DMS114 treated with DMSO at 0.1 percent for 48 hours (cell line): Measurements from ENCODE around the gene NUDT14.

Experiments
- DNase-seq: peaks from one replicate; lab custom pipeline; 2025; ENCODE audit not compliant: unreplicated experiment; lab: John Stamatoyannopoulos, UW

The NUDT14 gene

GRCh38 chr14:105137481-105138020 is 43.6 kb downstream of the NUDT14 start:
- no peak for DNase-seq

DNA sequence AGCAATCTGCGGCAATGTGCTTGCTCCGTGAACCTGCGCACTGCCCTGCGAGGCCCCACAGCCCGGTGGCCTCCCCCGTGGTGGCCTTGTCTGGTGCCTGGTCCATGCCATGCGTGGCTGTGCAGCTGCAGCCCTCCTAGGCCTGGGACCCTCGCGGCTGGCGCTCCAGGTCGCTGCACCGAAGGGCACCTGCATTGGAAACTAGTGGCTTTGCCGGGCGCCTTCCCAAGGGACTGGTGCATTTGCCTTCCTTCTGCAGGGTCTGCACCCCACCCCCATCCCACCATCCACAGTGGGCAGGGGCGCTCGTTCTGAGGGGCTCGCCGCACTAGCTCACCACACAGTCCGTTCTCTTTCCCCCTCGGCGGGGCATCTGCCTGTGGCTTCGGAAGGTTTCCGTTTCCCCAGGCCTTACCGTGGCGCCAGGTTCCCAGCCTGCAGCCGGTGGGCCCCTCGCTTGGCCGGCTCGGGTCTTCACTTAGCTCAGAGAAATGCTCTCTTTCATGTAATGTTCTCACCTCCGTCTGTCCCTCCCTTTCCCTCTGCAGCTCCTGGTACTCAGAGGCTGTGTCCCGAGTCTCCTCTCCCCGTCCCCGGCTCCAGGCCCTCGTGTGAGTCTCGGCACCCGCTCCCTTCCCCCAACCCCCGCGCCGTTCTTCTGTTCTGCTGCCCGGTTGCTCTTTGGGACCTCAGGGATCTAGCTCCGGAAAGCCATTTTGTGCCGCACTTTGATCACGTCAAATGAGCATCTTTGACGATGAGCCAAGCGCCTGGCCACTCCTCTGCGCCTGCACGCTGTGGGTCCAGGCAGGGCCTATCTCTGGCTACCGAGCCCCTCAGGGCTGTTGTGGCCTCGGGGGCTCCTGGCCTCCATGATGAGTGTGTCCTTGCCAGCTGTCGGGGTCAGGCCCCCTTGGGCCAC is 44.5 kb downstream of the NUDT14 start:
- no peak for DNase-seq

DNA sequence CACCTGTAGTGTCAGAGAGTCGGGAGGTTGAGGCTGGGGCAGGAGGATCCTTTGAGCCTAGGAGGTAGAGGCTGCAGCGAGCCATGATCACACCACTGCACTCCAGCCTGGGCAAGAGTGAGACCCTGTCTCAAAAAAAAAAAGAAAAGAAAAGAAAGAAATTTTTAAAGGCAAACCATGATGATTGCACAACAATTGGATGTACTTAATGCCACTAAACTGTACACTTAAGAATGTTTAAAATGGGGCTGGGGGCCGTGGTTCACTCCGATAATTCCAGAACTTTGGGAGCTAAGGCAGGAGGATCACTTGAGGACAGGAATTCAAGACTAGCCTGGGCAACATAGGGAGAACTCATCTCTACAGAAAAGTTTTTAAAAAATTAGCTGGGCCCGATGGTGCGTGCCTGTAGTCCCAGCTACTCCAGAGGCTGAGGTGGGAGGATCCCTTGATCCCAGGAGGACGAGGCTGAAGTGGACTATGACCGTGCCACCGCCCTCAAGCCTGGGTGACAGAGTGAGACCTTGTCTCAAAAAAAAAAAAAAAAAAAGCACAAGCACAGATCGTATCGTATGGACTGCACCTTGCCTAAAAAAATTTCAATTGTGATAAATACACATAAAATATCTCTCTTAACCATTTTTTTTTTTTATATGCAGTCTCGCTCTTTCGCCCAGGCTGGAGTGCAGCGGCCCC is 45.3 kb downstream of the NUDT14 start:
- no peak for DNase-seq

GRCh38 chr14:105132921-105133654 is 48.0 kb downstream of the NUDT14 start:
- DNase-seq: no peak

GRCh38 chr14:105131241-105131640 is 49.9 kb downstream of the NUDT14 start:
- DNase-seq: no peak

DNA sequence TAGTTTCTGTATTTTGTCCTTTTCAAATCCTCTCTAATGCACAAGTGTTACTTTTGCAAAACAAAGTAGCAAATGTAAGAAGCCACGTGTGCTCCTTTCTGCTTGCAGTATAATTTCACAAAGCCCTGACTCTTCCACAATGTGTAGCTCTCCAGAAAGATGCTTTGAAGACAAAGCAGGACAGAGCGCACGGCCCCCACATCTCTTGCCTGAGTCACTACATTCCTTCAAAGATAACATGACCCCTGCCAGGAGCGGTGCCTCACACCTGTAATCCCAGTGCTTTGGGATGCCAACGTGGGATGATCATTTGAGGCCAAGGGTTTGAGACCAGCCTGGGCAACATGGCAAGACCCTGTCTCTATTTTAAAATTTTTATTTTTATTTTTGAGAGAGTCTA is 53.1 kb downstream of the NUDT14 start:
- no peak for DNase-seq

DNA sequence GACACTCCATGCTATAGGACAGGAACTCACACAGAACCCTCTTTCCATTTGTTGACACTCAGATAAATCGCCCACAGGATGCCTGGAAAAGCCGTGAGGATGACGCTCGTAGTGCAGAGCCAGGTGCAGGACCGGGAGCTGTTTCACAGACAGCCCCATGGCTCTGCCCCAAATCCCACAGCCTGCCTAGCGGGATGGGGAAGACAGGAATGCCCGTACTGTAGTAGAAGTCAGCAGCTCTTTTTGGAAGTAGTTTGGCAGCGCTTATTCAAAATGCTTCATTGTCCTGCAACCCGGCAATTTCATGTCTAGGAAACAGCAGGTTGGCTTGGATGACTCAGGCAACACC is 54.2 kb downstream of the NUDT14 start:
- DNase-seq: no peak

- no peak for DNase-seq
Observed at GRCh38 chr14:105126126-105126980, 54.8 kb downstream of the NUDT14 start.

GRCh38 chr14:105124823-105125222 is 56.3 kb downstream of the NUDT14 start:
- DNase-seq: no peak

- DNase-seq: no peak
Observed at GRCh38 chr14:105123981-105124765, 56.9 kb downstream of the NUDT14 start.

GRCh38 chr14:105123064-105123665 is 57.9 kb downstream of the NUDT14 start:
- DNase-seq: no peak
